HTR-8/SVneo (cell line): ENCODE results near the gene TEAD1.

Experiments
- DNase-seq: peaks from one replicate; pipeline ENCODE4 v3.0.0; 2011; ENCODE audit warnings: low spot score, mixed read lengths; ENCODE audit not compliant: insufficient read length
- FAIRE-seq: peaks from 2 replicates; lab custom pipeline; 2011; peaks lifted over from hg19 to GRCh38; lab: Jason Lieb, UNC

The TEAD1 gene

DNA sequence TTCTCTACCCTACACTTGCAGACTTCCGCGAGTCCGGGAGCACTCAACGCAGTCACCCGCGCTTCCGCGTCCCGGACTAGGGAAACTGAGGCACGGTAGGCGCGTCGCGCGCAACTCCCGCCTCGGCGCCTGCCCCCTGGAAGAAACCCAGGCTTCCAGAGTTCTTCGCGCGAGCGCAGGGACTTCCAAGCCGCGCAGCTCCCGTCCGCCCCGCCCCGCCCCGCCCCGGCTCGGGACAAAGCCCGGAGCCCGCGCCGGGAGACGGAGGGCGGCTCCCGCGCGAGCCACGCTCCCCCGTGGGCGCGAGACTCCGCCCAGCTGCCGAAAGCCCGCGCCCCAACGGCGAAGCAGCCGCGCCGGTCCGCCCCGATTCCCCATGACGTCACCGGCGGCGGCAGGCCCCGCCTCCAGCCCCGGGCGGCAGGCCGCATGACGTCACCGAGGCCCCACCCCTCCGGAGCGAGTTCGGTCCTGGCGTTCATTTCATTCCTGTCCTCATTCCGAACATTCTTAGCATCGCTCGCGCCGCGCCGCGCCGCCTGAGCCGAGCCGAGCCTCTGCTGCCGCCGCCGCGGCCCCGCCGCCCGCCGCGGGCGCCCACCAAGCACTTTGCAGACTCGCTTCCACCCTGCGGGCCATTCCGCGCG is at the start of gene TEAD1:
Gene TEAD1, plus strand, starts transcription at position 498 of the 647 bp plus-strand sequence.
- DNase-seq = peak; percentile 90
- peak; percentile 94 for FAIRE-seq

DNA sequence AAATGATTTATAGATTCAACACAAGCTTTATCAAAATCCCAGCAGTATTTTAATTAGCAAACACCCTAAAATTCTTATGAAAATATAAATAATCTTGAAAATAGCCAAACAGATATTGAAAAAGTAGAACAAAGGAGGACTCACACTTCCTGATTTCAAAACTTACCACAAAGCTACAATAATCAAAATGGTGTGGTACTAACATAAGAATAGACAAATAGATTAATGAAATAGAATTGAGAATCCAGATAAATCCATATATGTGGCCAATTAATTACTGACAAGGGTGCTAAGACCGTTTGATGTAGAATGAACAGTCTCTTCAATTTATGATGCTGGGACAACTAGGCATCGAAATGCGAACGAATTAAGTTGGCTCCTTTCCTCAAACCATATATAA is 49.6 kb upstream of the TEAD1 start:
- no peak for FAIRE-seq
- DNase-seq = no peak

- FAIRE-seq (no peak), DNase-seq (no peak)
Observed at GRCh38 chr11:12625438-12626071, 48.7 kb upstream of the TEAD1 start.

- no peak for DNase-seq
- no peak for FAIRE-seq
Observed at GRCh38 chr11:12626616-12627015, 47.6 kb upstream of the TEAD1 start.

DNA sequence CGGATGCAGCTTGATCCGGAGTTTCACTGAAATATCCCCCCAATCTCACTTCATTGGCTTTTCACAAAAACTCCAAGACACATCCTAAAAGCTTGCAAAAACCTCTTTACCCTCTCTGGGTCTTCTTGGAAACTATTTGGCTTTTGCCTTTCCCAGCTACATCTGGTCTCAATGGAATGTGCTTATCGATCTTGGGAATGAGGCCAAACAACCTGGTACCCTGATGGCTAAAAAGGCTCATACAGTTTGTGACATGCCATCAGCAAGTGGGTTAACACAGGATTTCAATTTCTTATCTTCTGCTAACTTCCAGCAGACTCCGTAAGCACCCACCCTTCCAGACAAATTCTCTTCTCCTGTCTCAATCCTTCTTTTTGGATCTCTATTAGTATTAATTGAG is 45.9 kb upstream of the TEAD1 start:
- FAIRE-seq (no peak), DNase-seq (no peak)

DNA sequence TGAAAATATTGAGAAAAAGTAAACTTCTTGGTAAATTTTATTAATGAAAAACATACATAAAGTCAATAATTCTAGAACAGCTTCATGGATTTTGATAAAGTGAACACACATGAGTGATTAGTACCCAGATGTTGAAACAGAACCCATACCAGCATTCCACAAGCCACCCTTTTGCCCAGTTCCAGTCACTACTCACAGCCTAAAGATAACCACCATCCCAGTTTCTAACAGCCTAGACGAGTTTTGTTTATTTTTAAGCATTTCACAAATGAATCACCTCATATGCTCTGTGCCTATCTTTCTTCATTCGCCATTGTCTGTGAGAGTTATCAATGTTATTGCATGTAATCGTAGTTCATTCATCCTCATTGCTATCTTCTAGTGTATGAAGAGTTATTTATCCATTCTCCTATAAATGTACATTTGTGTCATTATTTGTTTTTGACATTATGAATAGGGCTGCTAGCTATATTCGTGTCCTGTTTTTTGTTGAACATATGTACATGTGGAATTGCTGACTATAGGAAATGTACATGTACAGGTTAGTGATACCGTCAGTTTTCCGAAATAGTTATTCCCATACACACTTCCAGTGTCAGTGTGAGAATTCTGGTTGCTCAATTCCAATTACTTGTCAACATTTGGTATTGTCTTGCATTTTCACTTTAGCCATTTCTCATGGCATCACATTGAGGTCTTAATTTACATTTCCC is 44.5 kb upstream of the TEAD1 start:
- no peak for FAIRE-seq
- DNase-seq = no peak

DNA sequence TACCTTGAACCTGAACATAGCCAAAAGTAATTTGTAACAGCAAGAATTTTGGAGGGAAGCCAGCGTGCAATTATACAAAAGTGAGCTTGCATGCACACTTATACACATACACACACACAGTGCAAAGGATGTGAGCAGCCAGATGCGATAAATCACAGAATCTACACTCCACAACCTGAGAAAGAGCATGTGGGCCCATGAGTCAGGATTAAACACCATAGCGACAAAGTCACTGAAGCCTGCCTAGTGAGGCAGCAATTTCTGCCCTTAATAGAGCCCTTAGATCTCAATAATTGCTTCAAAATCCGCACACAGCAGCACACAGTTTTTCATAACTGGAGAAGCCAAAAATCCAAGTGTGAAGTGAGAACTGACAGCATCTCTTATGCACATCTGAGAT is 42.6 kb upstream of the TEAD1 start:
- no peak for DNase-seq

GRCh38 chr11:12634329-12634728 is 39.9 kb upstream of the TEAD1 start:
- FAIRE-seq = no peak
- no peak for DNase-seq

More for the DNA sequence above, 42.6 kb upstream of the TEAD1 start:
- no peak for FAIRE-seq

- FAIRE-seq = no peak
Observed at GRCh38 chr11:12636871-12637410, 37.3 kb upstream of the TEAD1 start.

GRCh38 chr11:12639388-12639787 is 34.8 kb upstream of the TEAD1 start:
- DNase-seq = no peak
- no peak for FAIRE-seq

More at GRCh38 chr11:12636871-12637410, 37.3 kb upstream of the TEAD1 start:
- no peak for DNase-seq

DNA sequence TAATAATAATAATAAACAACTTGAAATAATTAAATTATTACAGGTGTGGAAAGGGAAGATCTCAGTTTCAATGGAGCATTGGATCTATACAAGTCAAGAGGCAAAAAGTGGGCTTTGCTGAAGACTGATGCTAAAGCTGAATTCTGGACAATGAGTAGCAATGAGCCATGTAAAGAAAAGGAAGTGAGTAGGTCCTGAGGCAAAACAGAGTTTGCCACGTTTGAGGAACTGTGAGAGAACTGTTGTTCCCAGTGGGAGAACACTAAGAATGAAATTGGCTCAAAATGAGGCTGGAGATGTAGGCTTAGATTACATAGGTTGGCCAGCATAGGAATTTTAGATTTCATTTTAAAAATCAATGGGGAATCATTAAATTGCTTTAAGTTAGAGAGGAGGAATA is 33.9 kb upstream of the TEAD1 start:
- DNase-seq (no peak), FAIRE-seq (no peak)

DNA sequence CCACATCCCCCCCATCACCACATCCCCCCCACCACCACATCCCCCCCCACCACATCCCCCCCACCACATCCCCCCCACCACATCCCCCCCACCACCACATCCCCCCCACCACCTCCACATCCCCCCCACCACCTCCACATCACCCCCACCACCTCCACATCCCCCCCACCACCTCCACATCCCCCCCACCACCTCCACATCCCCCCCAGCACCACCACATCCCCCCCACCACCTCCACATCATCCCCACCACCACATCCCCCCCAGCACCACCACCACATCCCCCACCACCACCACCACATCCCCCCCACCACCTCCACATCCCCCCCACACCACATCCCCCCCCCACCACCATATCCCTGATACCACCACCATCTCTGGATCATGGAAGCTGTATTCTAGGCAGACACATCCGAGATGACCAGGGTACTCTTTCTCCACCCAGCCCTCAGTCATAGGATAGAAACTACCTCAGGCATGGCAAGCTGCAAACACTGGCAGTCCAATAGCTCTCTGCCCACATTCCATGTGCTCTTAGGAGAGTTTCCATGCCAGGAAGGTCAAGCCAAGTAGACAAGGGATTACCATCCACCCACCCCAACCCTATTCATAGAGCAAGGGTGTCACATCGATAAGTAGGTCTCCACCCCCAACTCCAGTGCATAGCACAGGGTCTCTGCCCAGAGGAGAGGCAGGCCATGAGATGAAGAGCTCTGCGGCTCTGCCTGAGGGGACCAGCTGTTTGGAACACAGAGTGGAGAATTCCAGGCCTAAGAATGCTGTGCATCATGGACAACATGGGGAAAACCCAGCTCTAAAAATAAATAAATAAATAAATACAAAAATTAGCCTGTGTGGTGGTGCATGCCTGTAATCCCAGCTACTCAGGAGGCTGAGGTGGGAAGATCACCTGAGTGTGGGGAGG is 33.0 kb upstream of the TEAD1 start:
- no peak for DNase-seq
- peak; percentile 100 for FAIRE-seq

- peak; percentile 72 for FAIRE-seq
- no peak for DNase-seq
Observed at GRCh38 chr11:12642040-12642439, 32.2 kb upstream of the TEAD1 start.

DNA sequence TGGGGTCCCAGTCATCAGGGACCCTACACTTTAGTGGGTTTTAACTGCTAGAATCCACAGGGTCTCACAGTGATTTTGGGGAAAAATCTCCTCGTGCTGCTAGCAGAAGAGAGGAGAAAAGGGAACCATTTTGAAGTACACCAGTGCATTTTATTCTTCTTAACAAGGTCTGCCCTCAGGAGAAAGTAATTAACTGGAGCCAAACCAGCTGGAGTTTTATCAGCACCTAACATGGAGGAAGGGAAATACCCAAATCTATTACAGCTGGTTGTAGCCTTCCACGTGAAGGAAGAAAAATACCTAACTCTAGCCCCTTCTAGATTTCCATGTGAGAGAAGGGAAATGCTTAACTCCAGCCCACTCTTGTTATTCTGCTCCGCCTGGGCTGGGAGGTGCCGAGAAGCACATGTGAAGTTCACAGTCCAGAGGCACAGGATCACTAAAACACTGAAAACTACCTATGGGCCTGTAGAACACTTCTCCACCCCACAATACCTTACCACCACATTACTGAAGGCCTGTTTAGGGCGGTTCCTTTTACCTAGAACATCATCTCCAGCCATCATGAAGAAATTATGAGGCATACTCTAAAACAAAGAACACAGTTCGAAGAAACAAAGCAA is 31.3 kb upstream of the TEAD1 start:
- no peak for DNase-seq

DNA sequence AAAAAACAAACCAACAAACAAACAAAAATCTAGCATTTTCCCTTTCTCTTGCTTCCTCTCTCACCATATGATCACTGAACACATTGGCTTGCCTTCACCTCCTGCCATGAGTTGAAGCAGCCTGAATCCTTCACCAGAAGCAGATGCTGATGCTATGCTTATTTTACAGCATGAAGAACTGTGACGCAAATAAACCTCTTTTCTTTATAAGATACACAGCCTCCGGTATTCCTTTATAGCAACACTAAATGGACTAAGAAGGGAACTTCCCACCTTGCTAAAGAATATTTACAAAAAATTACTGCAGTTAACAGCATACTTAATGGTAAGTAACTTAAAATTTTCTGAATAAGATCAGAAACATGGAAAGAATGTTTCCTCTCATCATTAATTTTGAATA is 27.7 kb upstream of the TEAD1 start:
- DNase-seq (no peak), FAIRE-seq (no peak)

More for the DNA sequence above, 31.3 kb upstream of the TEAD1 start:
- FAIRE-seq = no peak

DNA sequence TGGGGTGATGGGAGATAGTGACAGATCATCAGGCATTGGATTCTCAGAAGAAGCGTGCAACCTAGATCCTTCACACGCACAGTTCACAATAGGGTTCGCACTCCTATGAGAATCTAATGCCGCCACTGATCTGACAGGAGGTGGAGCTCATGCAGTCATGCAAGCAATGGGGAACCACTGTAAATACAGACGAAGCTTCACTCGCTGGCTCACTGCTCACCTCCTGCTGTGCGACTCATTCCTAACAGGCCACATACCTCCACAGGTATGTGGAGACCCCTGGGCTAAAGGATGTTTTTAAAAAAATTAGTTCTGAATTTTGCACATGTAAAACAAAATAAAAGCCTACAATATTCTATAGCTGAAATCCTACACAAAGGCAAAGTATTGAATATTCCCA is 20.5 kb upstream of the TEAD1 start:
- no peak for FAIRE-seq
- DNase-seq = no peak

- FAIRE-seq (no peak), DNase-seq (no peak)
Observed at GRCh38 chr11:12655842-12656241, 18.4 kb upstream of the TEAD1 start.

DNA sequence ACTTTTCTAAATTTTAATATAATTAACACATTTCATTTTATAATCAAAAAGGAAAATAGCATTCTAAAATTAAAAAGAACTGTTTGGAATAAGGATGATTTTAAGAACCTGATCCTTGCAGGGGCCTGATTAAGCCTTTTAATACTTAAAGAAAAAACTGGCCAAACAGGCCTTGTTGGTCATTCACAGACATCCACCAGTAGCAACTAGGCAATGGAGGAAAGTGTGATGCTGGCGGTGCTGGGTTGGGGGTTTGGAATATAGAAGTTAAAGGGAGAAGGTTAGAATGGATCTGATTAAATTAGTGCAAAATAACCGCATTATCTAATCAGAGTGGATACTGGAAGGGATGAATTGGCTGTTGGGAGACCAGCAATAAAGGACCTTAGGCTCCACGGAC is 16.9 kb upstream of the TEAD1 start:
- FAIRE-seq = no peak

GRCh38 chr11:12657981-12658380 is 16.2 kb upstream of the TEAD1 start:
- FAIRE-seq = no peak
- no peak for DNase-seq

More for the DNA sequence above, 16.9 kb upstream of the TEAD1 start:
- DNase-seq = no peak
